ENCODE results near the gene FMNL3. TPM values are rescaled to one million over a fixed set of nuclear protein-coding genes. Genes with fewer than 3 reads are reported as not detected.
A peak's percentile ranks its signal among the peaks of the same experiment; 100 is the strongest.

FMNL3 gene
- total and polyA plus RNA-seq, 2 of the 13 experiments (the other 11 are each of a cell fraction or from before 2014, with no cell fraction given): 0.44 to 1.1 TPM

DNA sequence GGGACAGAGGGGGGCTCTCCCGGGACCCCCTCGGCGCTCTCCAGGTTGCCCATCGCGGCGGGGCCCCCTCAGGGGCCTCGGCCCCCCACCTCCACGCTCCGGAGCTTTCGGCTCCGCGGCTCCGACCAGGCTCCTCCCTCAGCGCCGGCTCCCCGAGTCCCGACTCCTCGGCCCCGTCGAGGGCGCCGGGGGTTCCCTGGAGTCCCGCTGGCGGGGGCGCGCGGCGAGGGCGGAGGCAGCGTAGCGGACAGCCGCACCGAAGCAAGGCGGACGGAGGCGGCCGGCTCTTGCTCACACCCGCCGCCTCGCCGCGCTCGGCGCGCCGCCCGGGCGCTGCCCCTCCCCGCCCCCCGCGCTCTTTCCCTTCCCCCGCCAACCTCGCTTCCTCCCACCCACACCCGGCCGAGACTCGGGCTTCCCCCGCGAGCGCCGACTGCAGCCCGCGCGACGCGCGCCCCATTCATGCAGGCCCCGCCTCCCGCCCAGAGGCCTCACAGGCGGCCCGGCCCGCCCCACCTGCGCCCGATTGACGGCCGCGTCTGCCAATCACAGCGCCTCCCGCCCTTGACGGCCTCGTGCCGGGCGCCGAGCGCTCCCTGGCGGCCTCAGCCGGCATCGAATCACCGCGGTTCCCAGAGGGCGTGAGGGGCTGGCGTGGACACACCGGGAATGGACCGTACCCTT lies at the start of gene FMNL3 (continued):
- TF ChIP-seq RFXAP (CRISPR knock-in tag; IDR thresholded peaks at IDR 0.05; ENCODE audit: borderline replicate concordance): peak; percentile 83
- no peak for TF ChIP-seq ZNF775 (CRISPR knock-in tag; IDR thresholded peaks at IDR 0.05; ENCODE audit: borderline replicate concordance)
- TF ChIP-seq ZNF616 (CRISPR knock-in tag; IDR thresholded peaks at IDR 0.05; ENCODE audit: low read depth): no peak
- TF ChIP-seq ZNF224 (CRISPR knock-in tag; IDR thresholded peaks at IDR 0.05): peak; percentile 64; the same call in 1 of the 2 replicates
- no peak for TF ChIP-seq ZNF790 (CRISPR knock-in tag; IDR thresholded peaks at IDR 0.05; ENCODE audit: borderline replicate concordance)
- peak; percentile 45; the same call in 1 of the 2 replicates for TF ChIP-seq CHD2 (IDR thresholded peaks at IDR 0.05; ENCODE audit: low read depth, low read length)
- no peak for TF ChIP-seq HNRNPH1 (optimal IDR thresholded peaks at IDR 0.05; ENCODE audit: low read depth, low read length)
- TF ChIP-seq TAF1 (CRISPR knock-in tag; IDR thresholded peaks at IDR 0.05): peak; percentile 37; the same call in 1 of the 2 replicates
- TF ChIP-seq PHF8 (CRISPR knock-in tag; IDR thresholded peaks at IDR 0.05): peak; percentile 46; the same call in 1 of the 2 replicates
- TF ChIP-seq ADNP (CRISPR knock-in tag; IDR thresholded peaks at IDR 0.05): no peak
- TF ChIP-seq, protein P1, sequence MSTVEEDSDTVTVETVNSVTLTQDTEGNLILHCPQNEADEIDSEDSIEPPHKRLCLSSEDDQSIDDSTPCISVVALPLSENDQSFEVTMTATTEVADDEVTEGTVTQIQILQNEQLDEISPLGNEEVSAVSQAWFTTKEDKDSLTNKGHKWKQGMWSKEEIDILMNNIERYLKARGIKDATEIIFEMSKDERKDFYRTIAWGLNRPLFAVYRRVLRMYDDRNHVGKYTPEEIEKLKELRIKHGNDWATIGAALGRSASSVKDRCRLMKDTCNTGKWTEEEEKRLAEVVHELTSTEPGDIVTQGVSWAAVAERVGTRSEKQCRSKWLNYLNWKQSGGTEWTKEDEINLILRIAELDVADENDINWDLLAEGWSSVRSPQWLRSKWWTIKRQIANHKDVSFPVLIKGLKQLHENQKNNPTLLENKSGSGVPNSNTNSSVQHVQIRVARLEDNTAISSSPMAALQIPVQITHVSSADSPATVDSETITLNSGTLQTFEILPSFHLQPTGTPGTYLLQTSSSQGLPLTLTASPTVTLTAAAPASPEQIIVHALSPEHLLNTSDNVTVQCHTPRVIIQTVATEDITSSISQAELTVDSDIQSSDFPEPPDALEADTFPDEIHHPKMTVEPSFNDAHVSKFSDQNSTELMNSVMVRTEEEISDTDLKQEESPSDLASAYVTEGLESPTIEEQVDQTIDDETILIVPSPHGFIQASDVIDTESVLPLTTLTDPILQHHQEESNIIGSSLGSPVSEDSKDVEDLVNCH (CRISPR knock-in tag; IDR thresholded peaks at IDR 0.05): no peak
- peak; percentile 83 for TF ChIP-seq KDM2A (CRISPR knock-in tag; IDR thresholded peaks at IDR 0.05; ENCODE audit: borderline replicate concordance, low read depth)
- TF ChIP-seq CC2D1A (CRISPR knock-in tag; IDR thresholded peaks at IDR 0.05): no peak
- peak; percentile 80 for TF ChIP-seq ZNF883 (CRISPR knock-in tag; IDR thresholded peaks at IDR 0.05; ENCODE audit: not compliant biosample characterization)
